Suprapubic skin (tissue), 4 donors: ENCODE measurements around the gene APOL3. TPM values are rescaled to one million over a fixed set of nuclear protein-coding genes. Genes with fewer than 3 reads are reported as not detected.

Source experiments
- DNase-seq, 2 donors: peaks; one replicate each; pipeline ENCODE4 v3.0.0-alpha.2; 2019; ENCODE audit warnings: low spot score in 2 of 2
- H3K27ac ChIP-seq: fragments of 200-600 bp; sonication (generic); one replicate; pipeline ENCODE4 v1.5.1; 2019
- H3K27me3 ChIP-seq: fragments of 200-600 bp; sonication (generic); one replicate; pipeline ENCODE4 v1.5.1; 2019
- H3K36me3 ChIP-seq: fragments of 200-600 bp; sonication (generic); one replicate; pipeline ENCODE4 v1.5.1; 2019
- H3K4me1 ChIP-seq: fragments of 200-600 bp; sonication (generic); one replicate; pipeline ENCODE4 v1.5.1; 2019
- H3K4me3 ChIP-seq: fragments of 200-600 bp; sonication (generic); one replicate; pipeline ENCODE4 v1.5.1; 2019; ENCODE audit warnings: mild to moderate bottlenecking
- H3K9me3 ChIP-seq: fragments of 200-600 bp; sonication (generic); one replicate; pipeline ENCODE4 v1.5.1; 2019
- EP300 ChIP-seq: sonication (generic); formaldehyde crosslinking; IDR thresholded peaks from one replicate; pipeline ENCODE4 v1.6.1; 2017; ENCODE audit warnings: antibody characterized with exemption
- POLR2A ChIP-seq, 2 donors: fragments of 450-650 bp; IDR thresholded peaks; one replicate each; pipeline ENCODE4 v1.6.1; 2017; ENCODE audit warnings: antibody characterized with exemption in 2 of 2, mild to moderate bottlenecking in 2 of 2, moderate library complexity in 2 of 2
- POLR2AphosphoS5 ChIP-seq, 3 donors: sonication (generic); formaldehyde crosslinking; IDR thresholded peaks; one replicate each; pipeline ENCODE4 v1.6.1; 2017; ENCODE audit warnings: antibody characterized with exemption in 3 of 3
- WGBS: methylation state at CpG from one replicate; pipeline ENCODE4 v1.1.5; 2018; 5-methylcytosine and 5-hydroxymethylcytosine counted together
- total RNA-seq, 4 donors: library from RNA; depleted of rRNA; stranded (reverse); fragments of >200 nt; gene quantifications; one replicate each; pipeline ENCODE4 v1.1.0, GENCODE V29; 2016
- TF ChIP-seq, protein P1 (sequence below), 2 donors: fragments of 200-600 bp in 1 of 2; fragments of 450-650 bp in 1 of 2; sonication (generic) in 1 of 2; IDR thresholded peaks; one replicate each; pipeline ENCODE4 v1.5.1; 2016 to 2019; ENCODE audit warnings: antibody characterized with exemption in 2 of 2, mild to moderate bottlenecking in 1 of 2, moderate library complexity in 1 of 2

APOL3 gene
- total RNA-seq, 4 donors from 2014 or later, result 29.7 to 46.7 (median 34.0) TPM

DNA sequence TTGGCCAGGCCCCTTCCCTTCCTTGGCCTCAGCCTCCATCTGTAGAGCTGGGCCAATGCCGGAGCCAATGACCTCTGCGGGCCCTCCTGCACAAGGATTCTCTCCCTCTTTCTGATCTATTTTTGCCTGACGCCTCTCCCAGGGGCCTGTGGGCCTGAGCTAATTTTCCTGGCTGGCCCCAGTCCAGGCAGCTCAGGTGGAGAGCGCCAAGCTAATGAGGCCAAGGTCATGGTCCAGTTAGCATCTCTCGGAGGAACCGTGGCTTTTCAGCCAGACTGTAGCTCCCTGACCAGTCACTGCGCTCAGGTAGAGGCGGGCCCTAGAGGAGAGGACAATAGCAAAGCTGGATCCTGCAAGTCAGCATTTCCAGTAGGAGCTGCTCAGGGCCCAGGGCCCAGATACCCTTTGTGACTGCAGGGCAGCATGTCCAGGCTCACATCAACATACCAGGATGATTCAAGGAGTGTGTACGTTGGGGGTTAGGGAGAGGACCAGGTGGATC lies 43.5 kb downstream of the APOL3 start:
- 80% methylated on average over 8 of the region's 9 CpGs for WGBS
- TF ChIP-seq EP300, result no peak
- TF ChIP-seq, protein P1, sequence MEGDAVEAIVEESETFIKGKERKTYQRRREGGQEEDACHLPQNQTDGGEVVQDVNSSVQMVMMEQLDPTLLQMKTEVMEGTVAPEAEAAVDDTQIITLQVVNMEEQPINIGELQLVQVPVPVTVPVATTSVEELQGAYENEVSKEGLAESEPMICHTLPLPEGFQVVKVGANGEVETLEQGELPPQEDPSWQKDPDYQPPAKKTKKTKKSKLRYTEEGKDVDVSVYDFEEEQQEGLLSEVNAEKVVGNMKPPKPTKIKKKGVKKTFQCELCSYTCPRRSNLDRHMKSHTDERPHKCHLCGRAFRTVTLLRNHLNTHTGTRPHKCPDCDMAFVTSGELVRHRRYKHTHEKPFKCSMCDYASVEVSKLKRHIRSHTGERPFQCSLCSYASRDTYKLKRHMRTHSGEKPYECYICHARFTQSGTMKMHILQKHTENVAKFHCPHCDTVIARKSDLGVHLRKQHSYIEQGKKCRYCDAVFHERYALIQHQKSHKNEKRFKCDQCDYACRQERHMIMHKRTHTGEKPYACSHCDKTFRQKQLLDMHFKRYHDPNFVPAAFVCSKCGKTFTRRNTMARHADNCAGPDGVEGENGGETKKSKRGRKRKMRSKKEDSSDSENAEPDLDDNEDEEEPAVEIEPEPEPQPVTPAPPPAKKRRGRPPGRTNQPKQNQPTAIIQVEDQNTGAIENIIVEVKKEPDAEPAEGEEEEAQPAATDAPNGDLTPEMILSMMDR (IDR thresholded peaks at IDR 0.05), result no peak
- no peak for TF ChIP-seq POLR2A (IDR thresholded peaks at IDR 0.05)
- TF ChIP-seq POLR2AphosphoS5 (IDR thresholded peaks at IDR 0.05), result no peak
- H3K36me3 ChIP-seq, result no peaks in the 10 kb centered on the region
- H3K27ac ChIP-seq, result no peak overlapping the region
- H3K9me3 ChIP-seq, result no peaks in the 10 kb centered on the region
- H3K27me3 ChIP-seq, result no peaks in the 10 kb centered on the region
- no peak for DNase-seq
- no peaks in the 10 kb centered on the region for H3K4me1 ChIP-seq
- H3K4me3 ChIP-seq, result no peak overlapping the region

DNA sequence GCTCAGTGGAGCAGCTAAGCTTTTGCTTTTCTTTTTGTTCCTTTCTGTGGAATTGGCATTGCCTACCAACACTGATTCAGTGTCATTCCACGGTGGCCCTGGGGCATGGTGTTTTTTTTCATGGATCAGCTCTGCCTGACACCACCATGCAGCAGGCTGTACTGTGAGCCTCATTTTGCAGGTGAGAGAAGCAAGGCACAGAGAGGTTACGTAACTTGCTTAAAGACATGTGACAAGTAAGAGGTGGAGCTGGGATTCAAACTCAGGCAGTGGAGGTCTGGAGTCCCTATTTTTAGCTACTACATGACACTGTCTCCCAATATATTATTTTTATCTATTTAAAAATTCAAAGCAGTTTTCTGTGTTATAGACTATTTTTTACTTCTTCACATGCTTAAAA lies 44.4 kb downstream of the APOL3 start:
- H3K27ac ChIP-seq, result no peak overlapping the region
- no peaks in the 10 kb centered on the region for H3K4me1 ChIP-seq
- H3K9me3 ChIP-seq, result no peaks in the 10 kb centered on the region
- TF ChIP-seq EP300, result no peak
- no peak for TF ChIP-seq POLR2AphosphoS5 (IDR thresholded peaks at IDR 0.05)
- TF ChIP-seq, protein P1 (IDR thresholded peaks at IDR 0.05), result no peak
- TF ChIP-seq POLR2A (IDR thresholded peaks at IDR 0.05), result no peak
- no peaks in the 10 kb centered on the region for H3K36me3 ChIP-seq
- no peaks in the 10 kb centered on the region for H3K27me3 ChIP-seq
- no peak for DNase-seq
- H3K4me3 ChIP-seq, result no peak overlapping the region
- WGBS, result 65% methylated on average over 2 of the region's 2 CpGs

DNA sequence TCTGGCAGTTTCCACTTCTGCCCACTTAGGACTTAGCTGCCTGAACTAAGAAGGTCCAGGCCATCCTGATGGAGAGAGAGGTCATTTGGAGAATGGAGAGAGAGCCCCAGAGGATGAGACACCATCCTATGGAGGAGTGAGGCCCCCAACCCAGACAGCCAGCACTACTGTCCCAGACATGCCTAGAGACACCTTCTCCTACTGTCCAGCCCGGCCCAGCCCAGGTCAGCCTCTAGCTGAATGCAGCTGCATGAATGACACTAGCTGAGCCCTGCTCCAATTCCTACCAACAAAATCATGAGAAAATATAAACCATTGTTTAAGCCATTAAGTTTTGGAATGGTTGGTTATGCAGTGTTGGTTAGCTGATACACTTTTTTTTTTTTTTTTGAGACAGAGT lies 47.4 kb downstream of the APOL3 start:
- DNase-seq, result no peak
- Histone ChIP-seq H3K27ac (no peak overlapping the region), H3K9me3 (no peaks in the 10 kb centered on the region), H3K36me3 (no peaks in the 10 kb centered on the region), H3K4me3 (no peak overlapping the region), H3K4me1 (no peaks in the 10 kb centered on the region), H3K27me3 (no peaks in the 10 kb centered on the region)
- TF ChIP-seq, protein P1 (IDR thresholded peaks at IDR 0.05), result no peak
- no peak for TF ChIP-seq POLR2A (IDR thresholded peaks at IDR 0.05)
- TF ChIP-seq EP300, result no peak
- TF ChIP-seq POLR2AphosphoS5 (IDR thresholded peaks at IDR 0.05), result no peak
- 100% methylated on average over 1 of the region's 1 CpG for WGBS

DNA sequence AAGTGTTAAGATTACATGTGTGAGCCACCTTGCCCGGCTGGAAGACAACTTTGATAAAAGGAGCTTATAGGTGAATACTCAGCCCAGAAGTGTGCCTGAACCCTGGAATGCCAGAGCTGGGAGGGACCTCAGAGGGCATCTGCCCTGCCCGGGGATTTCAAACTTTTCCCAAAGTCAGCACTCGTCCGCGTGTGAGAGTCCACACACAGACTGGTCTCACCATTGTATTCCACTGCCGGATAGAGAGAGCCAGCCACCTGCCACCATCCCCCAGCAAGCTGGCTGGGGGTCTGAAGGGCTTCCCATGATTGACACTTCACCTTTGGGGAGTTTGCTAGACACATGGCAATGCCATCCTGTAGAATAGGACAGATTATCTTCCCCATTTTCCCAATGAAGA lies 49.2 kb downstream of the APOL3 start:
- Histone ChIP-seq H3K27ac (no peak overlapping the region), H3K36me3 (no peaks in the 10 kb centered on the region), H3K4me3 (no peak overlapping the region), H3K4me1 (no peaks in the 10 kb centered on the region), H3K9me3 (no peaks in the 10 kb centered on the region), H3K27me3 (no peaks in the 10 kb centered on the region)
- WGBS, result 89% methylated on average over 6 of the region's 6 CpGs
- TF ChIP-seq POLR2A (IDR thresholded peaks at IDR 0.05) (no peak), EP300 (no peak), POLR2AphosphoS5 (IDR thresholded peaks at IDR 0.05) (no peak)
- TF ChIP-seq, protein P1 (IDR thresholded peaks at IDR 0.05), result no peak
- no peak for DNase-seq

DNA sequence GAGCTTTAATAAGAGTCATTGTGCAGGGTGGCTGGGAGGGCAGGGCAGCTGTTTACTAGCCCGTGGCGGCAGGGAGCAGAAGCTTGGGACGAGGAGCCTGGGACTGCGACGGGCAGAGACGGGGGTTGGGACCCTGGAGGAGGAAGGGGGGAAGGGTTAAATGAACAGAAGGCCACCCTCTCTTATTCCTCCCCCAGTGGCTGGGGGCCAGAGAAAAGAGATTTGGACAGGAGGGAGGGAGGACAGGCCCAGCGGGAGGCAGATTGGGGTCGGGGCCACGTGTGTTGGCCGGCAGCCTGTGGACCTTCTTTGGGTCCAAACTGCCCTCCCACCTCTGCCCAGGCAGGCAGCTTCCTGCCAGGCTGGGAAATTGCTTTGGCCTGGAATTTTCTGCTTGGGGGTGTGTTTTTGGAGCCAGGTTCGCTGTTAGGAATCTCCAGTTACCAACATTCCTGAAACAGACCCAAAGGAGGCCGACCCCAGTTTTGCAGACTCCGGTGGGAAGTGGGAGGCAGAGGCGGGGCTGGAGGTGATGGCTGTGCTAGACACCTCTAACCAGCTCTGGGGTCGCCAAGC lies 50.2 kb downstream of the APOL3 start:
- Histone ChIP-seq H3K4me1 (no peaks in the 10 kb centered on the region), H3K9me3 (no peaks in the 10 kb centered on the region), H3K27ac (no peak overlapping the region), H3K27me3 (no peaks in the 10 kb centered on the region), H3K36me3 (no peaks in the 10 kb centered on the region), H3K4me3 (no peak overlapping the region)
- 36% methylated on average over 15 of the region's 15 CpGs for WGBS
- no peak for DNase-seq
- no peak for TF ChIP-seq POLR2AphosphoS5 (IDR thresholded peaks at IDR 0.05)
- no peak for TF ChIP-seq POLR2A (IDR thresholded peaks at IDR 0.05)
- TF ChIP-seq, protein P1 (IDR thresholded peaks at IDR 0.05), result no peak
- no peak for TF ChIP-seq EP300
